ENCODE results near the gene PMM2.

Gene PMM2

DNA sequence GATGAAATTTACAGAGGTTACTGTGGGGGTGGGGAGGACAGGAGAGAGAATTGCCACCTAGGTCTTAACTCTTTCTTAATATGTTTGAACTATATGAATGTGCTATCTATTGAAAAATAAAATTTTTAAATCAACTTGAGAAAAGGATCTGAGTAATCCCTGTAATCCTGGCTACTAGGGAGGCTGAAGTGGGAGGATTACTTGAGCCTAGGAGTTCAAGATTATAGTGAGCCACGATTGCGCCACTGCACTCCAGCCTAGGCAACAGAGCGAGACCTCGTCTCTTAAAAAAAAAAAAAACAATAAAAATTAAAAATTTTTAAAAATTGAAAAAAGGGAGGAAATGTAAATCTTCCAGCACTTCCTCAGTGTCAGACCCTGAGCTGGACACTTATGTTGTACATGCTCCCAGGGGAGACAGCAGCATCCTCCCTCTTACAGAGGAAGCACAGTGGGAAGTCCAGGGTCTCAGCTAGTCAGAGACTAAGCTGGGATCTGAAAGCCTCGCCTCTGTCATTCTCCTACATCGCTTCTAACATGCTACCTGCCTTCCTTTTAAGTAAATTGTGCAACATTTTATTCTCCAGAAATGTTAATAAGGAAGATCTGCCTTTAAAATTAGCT is 21.9 kb downstream of the PMM2 start:
- Histone ChIP-seq H3K27me3 (ENCODE audit: insufficient read depth, poor library complexity, severe bottlenecking) (no peaks in the 10 kb centered on the region), H3K4me3 (replicated peaks; ENCODE audit: insufficient read depth, low read length) (no peak overlapping the region), H3K27ac (replicated peaks) (no peak overlapping the region)
- no peak for DNase-seq (ENCODE audit: low read depth in 1 of 2, low spot score in 1 of 2)
- TF ChIP-seq, protein P1, sequence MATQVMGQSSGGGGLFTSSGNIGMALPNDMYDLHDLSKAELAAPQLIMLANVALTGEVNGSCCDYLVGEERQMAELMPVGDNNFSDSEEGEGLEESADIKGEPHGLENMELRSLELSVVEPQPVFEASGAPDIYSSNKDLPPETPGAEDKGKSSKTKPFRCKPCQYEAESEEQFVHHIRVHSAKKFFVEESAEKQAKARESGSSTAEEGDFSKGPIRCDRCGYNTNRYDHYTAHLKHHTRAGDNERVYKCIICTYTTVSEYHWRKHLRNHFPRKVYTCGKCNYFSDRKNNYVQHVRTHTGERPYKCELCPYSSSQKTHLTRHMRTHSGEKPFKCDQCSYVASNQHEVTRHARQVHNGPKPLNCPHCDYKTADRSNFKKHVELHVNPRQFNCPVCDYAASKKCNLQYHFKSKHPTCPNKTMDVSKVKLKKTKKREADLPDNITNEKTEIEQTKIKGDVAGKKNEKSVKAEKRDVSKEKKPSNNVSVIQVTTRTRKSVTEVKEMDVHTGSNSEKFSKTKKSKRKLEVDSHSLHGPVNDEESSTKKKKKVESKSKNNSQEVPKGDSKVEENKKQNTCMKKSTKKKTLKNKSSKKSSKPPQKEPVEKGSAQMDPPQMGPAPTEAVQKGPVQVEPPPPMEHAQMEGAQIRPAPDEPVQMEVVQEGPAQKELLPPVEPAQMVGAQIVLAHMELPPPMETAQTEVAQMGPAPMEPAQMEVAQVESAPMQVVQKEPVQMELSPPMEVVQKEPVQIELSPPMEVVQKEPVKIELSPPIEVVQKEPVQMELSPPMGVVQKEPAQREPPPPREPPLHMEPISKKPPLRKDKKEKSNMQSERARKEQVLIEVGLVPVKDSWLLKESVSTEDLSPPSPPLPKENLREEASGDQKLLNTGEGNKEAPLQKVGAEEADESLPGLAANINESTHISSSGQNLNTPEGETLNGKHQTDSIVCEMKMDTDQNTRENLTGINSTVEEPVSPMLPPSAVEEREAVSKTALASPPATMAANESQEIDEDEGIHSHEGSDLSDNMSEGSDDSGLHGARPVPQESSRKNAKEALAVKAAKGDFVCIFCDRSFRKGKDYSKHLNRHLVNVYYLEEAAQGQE (IDR thresholded peaks at IDR 0.05; ENCODE audit: insufficient replicate concordance, low read depth): no peak
- TF ChIP-seq POLR2AphosphoS5 (IDR thresholded peaks at IDR 0.05; ENCODE audit: low read depth): no peak
- no peak for TF ChIP-seq SPI1 (IDR thresholded peaks at IDR 0.05; ENCODE audit: borderline replicate concordance, low read depth)
- TF ChIP-seq GABPA (IDR thresholded peaks at IDR 0.05; ENCODE audit: low read depth): no peak
- TF ChIP-seq, protein P2, sequence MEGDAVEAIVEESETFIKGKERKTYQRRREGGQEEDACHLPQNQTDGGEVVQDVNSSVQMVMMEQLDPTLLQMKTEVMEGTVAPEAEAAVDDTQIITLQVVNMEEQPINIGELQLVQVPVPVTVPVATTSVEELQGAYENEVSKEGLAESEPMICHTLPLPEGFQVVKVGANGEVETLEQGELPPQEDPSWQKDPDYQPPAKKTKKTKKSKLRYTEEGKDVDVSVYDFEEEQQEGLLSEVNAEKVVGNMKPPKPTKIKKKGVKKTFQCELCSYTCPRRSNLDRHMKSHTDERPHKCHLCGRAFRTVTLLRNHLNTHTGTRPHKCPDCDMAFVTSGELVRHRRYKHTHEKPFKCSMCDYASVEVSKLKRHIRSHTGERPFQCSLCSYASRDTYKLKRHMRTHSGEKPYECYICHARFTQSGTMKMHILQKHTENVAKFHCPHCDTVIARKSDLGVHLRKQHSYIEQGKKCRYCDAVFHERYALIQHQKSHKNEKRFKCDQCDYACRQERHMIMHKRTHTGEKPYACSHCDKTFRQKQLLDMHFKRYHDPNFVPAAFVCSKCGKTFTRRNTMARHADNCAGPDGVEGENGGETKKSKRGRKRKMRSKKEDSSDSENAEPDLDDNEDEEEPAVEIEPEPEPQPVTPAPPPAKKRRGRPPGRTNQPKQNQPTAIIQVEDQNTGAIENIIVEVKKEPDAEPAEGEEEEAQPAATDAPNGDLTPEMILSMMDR (IDR thresholded peaks at IDR 0.05; ENCODE audit: insufficient read depth, low read length): no peak

DNA sequence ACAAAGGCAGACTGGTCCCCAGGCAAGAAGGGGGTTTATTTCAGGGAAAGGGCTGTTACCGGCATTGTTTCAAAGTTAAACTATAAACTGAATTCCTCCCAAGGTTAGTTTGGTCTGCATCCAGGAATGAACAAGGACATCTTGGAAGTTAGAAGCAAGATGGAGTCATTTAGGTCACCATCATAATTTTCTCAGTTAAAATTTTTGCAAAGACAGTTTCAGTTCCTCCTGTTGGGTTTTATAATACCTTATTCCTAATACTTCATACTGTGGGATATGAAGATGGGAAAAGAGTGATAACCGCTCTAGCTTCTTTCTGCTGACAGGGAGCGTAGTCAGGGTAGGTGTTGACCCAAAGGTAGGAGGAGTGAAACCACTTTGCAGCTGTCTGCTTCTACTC is 24.8 kb downstream of the PMM2 start:
- Histone ChIP-seq H3K4me3 (replicated peaks; ENCODE audit: insufficient read depth, low read length) (no peak overlapping the region), H3K27me3 (ENCODE audit: insufficient read depth, poor library complexity, severe bottlenecking) (no peaks in the 10 kb centered on the region), H3K27ac (replicated peaks) (no peak overlapping the region)
- TF ChIP-seq, protein P2 (IDR thresholded peaks at IDR 0.05; ENCODE audit: insufficient read depth, low read length): no peak
- no peak for TF ChIP-seq POLR2AphosphoS5 (IDR thresholded peaks at IDR 0.05; ENCODE audit: low read depth)
- no peak for TF ChIP-seq GABPA (IDR thresholded peaks at IDR 0.05; ENCODE audit: low read depth)
- TF ChIP-seq, protein P1 (IDR thresholded peaks at IDR 0.05; ENCODE audit: insufficient replicate concordance, low read depth): no peak
- no peak for TF ChIP-seq SPI1 (IDR thresholded peaks at IDR 0.05; ENCODE audit: borderline replicate concordance, low read depth)
- no peak for DNase-seq (ENCODE audit: low read depth in 1 of 2, low spot score in 1 of 2)

DNA sequence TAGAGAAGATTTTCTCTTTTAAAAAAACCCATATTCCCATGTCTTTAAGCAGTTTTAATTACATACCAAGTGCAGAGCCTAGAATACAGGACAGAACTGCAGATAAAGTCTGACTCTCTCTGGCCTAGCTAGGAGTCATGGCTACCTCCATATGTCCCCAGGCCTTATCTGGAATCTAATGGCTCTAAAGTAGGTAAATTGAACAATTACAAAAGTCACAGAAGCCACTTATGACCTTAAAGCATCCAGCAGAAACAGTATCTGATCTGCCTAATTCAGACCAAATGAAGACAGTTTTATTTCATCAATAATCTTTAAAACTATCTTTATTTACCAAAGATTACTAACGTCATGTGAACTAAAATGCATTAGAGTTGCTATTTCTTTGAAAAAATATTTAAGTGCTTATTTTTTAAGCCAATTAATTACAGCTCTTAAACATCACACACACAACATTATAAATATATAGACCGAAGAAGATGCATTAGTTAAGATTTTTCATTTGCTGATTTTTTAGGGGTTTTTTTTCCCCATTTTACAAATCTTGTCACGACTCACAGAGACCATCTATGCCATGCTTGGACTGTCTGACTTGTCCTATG is 28.7 kb downstream of the PMM2 start:
- TF ChIP-seq, protein P1 (IDR thresholded peaks at IDR 0.05; ENCODE audit: insufficient replicate concordance, low read depth): no peak
- no peak for TF ChIP-seq SPI1 (IDR thresholded peaks at IDR 0.05; ENCODE audit: borderline replicate concordance, low read depth)
- no peak for TF ChIP-seq POLR2AphosphoS5 (IDR thresholded peaks at IDR 0.05; ENCODE audit: low read depth)
- TF ChIP-seq, protein P2 (IDR thresholded peaks at IDR 0.05; ENCODE audit: insufficient read depth, low read length): no peak
- TF ChIP-seq GABPA (IDR thresholded peaks at IDR 0.05; ENCODE audit: low read depth): no peak
- no peak overlapping the region for H3K27ac ChIP-seq (replicated peaks)
- H3K27me3 ChIP-seq (ENCODE audit: insufficient read depth, poor library complexity, severe bottlenecking): no peaks in the 10 kb centered on the region
- DNase-seq (ENCODE audit: low read depth in 1 of 2, low spot score in 1 of 2): no peak
- no peak overlapping the region for H3K4me3 ChIP-seq (replicated peaks; ENCODE audit: insufficient read depth, low read length)

Measured in HL-60 (cell line).